ENCODE data around the gene DGKD. TPM values are rescaled to one million over a fixed set of nuclear protein-coding genes. Genes with fewer than 3 reads are reported as not detected.
A peak's percentile ranks its signal among the peaks of the same experiment; 100 is the strongest.

Gene DGKD
- total RNA-seq, 1 experiment from 2014 or later = 105 TPM

DNA sequence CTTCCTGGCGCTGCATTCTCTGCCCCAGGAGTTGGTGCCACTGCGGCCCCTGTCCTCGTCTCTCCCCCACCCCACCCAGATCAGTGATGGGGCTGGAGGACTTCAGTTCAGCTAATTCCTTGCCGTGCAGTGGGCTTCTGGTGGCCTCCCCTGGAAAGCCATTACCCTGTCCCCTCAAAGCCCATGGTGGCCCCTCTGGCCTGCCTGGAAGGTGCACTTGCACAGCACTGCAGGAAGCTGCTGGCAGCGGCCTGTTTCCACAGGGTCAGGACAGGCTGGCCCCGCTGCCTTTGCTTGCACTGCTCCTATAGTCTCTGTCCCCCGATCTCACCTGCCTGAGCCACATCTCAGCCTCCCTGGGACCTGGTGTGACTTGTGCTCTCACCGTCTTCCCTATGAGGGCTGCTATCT, 107.2 kb downstream of the DGKD start:
- Histone ChIP-seq H3K36me3 (ENCODE audit: control insufficient read depth, insufficient read depth, low read length) (peaks cover 2% of the 10 kb centered on the region; the same call in 1 of the 2 replicates), H3K27me3 (replicated peaks; ENCODE audit: control insufficient read depth, insufficient read depth, low read length) (no peaks in the 10 kb centered on the region), H3K9me3 (no peaks in the 10 kb centered on the region), H3K4me3 (ENCODE audit: low read depth, low read length) (no peak overlapping the region), H3K4me1 (no peaks in the 10 kb centered on the region)
- H3K4me3 Mint-ChIP-seq (ENCODE audit: unreplicated experiment) = no peak overlapping the region
- CTCF ChIA-PET = no interaction called here
- peaks cover 79% of the 10 kb centered on the region for H3K36me3 Mint-ChIP-seq (ENCODE audit: insufficient read depth, unreplicated experiment)
- H3K27ac Mint-ChIP-seq (ENCODE audit: unreplicated experiment) = peak overlapping the region; percentile 35
- no peak for DNase-seq
- TF ChIP-seq, protein P1, sequence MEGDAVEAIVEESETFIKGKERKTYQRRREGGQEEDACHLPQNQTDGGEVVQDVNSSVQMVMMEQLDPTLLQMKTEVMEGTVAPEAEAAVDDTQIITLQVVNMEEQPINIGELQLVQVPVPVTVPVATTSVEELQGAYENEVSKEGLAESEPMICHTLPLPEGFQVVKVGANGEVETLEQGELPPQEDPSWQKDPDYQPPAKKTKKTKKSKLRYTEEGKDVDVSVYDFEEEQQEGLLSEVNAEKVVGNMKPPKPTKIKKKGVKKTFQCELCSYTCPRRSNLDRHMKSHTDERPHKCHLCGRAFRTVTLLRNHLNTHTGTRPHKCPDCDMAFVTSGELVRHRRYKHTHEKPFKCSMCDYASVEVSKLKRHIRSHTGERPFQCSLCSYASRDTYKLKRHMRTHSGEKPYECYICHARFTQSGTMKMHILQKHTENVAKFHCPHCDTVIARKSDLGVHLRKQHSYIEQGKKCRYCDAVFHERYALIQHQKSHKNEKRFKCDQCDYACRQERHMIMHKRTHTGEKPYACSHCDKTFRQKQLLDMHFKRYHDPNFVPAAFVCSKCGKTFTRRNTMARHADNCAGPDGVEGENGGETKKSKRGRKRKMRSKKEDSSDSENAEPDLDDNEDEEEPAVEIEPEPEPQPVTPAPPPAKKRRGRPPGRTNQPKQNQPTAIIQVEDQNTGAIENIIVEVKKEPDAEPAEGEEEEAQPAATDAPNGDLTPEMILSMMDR (IDR thresholded peaks at IDR 0.05; ENCODE audit: insufficient read depth in 1 of 2, low read depth in 1 of 2, low read length in 1 of 2, severe bottlenecking in 1 of 2, unreplicated experiment in 1 of 2) = no peak
- no peaks in the 10 kb centered on the region for H3K9me3 Mint-ChIP-seq (ENCODE audit: unreplicated experiment)
- no TSS peak for BruUV-seq (replicated peaks)
- POLR2A ChIA-PET = no interaction called here
- H3K4me1 Mint-ChIP-seq (ENCODE audit: low read depth, unreplicated experiment) = no peaks in the 10 kb centered on the region
- intact Hi-C loops (cut with micrococcal nuclease; ENCODE audit: unreplicated experiment) = no loop called here
- no peaks in the 10 kb centered on the region for H3K27me3 Mint-ChIP-seq (ENCODE audit: insufficient read depth, unreplicated experiment)

DNA sequence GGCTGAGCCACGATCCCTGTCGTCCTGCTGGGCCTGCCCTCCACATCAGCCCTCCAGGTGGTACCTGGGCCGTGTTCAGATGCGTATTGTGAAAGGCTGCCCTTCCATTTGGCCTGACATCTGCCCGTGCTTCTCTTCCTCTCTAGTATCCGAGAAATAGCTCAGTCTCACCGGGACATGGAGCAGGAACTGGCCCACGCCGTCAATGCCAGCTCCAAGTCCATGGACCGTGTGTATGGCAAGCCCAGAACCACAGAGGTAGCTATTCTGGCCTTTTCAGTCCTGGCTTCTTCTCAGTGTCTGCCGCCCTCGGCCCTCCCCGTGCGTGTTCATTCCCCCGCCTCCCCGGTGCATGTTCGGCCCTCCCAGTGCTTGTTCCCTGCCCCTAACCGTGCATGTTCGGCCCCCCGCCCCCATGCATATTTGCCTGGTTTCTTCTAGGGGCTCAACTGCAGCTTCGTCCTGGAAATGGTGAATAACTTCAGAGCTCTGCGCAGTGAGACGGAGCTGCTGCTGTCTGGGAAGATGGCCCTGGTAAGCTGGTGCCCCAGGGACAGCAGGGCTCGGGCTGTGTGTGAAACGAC, 108.0 kb downstream of the DGKD start:
- no peaks in the 10 kb centered on the region for H3K27me3 ChIP-seq (replicated peaks; ENCODE audit: control insufficient read depth, insufficient read depth, low read length)
- Mint-ChIP-seq H3K36me3 (ENCODE audit: insufficient read depth, unreplicated experiment) (peaks cover 78% of the 10 kb centered on the region), H3K27me3 (ENCODE audit: insufficient read depth, unreplicated experiment) (no peaks in the 10 kb centered on the region), H3K9me3 (ENCODE audit: unreplicated experiment) (no peaks in the 10 kb centered on the region), H3K27ac (ENCODE audit: unreplicated experiment) (no peak overlapping the region), H3K4me3 (ENCODE audit: unreplicated experiment) (no peak overlapping the region), H3K4me1 (ENCODE audit: low read depth, unreplicated experiment) (no peaks in the 10 kb centered on the region)
- H3K9me3 ChIP-seq = no peaks in the 10 kb centered on the region
- ChIA-PET CTCF (no interaction called here), POLR2A (no interaction called here)
- no peak overlapping the region for H3K4me3 ChIP-seq (ENCODE audit: low read depth, low read length)
- TF ChIP-seq, protein P1 (IDR thresholded peaks at IDR 0.05; ENCODE audit: insufficient read depth in 1 of 2, low read depth in 1 of 2, low read length in 1 of 2, severe bottlenecking in 1 of 2, unreplicated experiment in 1 of 2) = no peak
- H3K36me3 ChIP-seq (ENCODE audit: control insufficient read depth, insufficient read depth, low read length) = peaks cover 2% of the 10 kb centered on the region; the same call in 1 of the 2 replicates
- DNase-seq = no peak
- BruUV-seq (replicated peaks) = no TSS peak
- intact Hi-C loops (cut with micrococcal nuclease; ENCODE audit: unreplicated experiment) = no loop called here
- no peaks in the 10 kb centered on the region for H3K4me1 ChIP-seq

DNA sequence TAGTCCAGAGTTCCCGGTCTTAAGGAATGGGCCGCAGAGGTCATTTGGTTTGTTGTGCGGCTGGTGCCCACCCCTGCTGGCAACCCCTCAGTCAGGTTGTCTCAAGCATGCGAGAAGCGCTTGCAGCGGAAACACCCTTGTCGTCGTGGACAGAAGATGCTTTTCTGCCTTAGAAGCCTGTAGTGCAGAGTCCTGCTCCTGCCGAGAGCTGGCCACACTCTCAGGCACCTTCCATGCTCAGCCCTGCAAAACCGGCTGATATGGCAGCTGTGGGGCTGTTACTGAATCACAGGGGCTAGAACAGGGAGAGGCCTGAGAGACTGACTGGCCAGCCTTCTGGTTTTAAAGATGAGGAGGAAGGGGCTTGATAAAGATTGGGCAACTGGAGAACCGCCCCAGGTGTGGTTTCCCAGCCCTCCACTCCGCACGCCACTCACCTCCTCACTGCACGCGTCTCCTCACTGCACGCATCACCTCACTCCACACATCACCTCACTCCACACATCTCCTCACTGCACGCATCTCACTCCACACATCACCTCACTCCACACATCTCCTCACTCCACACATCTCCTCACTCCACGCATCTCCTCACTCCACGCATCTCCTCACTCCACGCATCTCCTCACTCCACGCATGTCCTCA, 108.7 kb downstream of the DGKD start:
- POLR2A ChIA-PET = no interaction called here
- no peaks in the 10 kb centered on the region for H3K9me3 ChIP-seq
- DNase-seq = no peak
- intact Hi-C loops (cut with micrococcal nuclease; ENCODE audit: unreplicated experiment) = no loop called here
- H3K4me1 ChIP-seq = no peaks in the 10 kb centered on the region
- no TSS peak for BruUV-seq (replicated peaks)
- CTCF ChIA-PET = no interaction called here
- H3K4me1 Mint-ChIP-seq (ENCODE audit: low read depth, unreplicated experiment) = no peaks in the 10 kb centered on the region
- peaks cover 2% of the 10 kb centered on the region; the same call in 1 of the 2 replicates for H3K36me3 ChIP-seq (ENCODE audit: control insufficient read depth, insufficient read depth, low read length)
- no peak overlapping the region for H3K4me3 ChIP-seq (ENCODE audit: low read depth, low read length)
- peaks cover 78% of the 10 kb centered on the region for H3K36me3 Mint-ChIP-seq (ENCODE audit: insufficient read depth, unreplicated experiment)
- no peak overlapping the region for H3K4me3 Mint-ChIP-seq (ENCODE audit: unreplicated experiment)
- H3K27me3 Mint-ChIP-seq (ENCODE audit: insufficient read depth, unreplicated experiment) = no peaks in the 10 kb centered on the region
- no peaks in the 10 kb centered on the region for H3K9me3 Mint-ChIP-seq (ENCODE audit: unreplicated experiment)
- TF ChIP-seq, protein P1 (IDR thresholded peaks at IDR 0.05; ENCODE audit: insufficient read depth in 1 of 2, low read depth in 1 of 2, low read length in 1 of 2, severe bottlenecking in 1 of 2, unreplicated experiment in 1 of 2) = no peak
- H3K27ac Mint-ChIP-seq (ENCODE audit: unreplicated experiment) = no peak overlapping the region
- no peaks in the 10 kb centered on the region for H3K27me3 ChIP-seq (replicated peaks; ENCODE audit: control insufficient read depth, insufficient read depth, low read length)

Data from Caco-2 (cell line).